NCI-H2171 treated with DMSO at 0.1 percent for 48 hours (cell line): ENCODE results near the gene PFKL.
"Not testable (repeated sequence)": the region's sequence is repeated elsewhere in the genome, so short reads cannot be mapped to it uniquely, and the experiment has no call there.

Experiments used
- DNase-seq: peaks from one replicate; lab custom pipeline; 2025; lab: John Stamatoyannopoulos, UW

Gene PFKL

GRCh38 chr21:44327603-44327974 lies 27.7 kb downstream of the PFKL start:
- no peak for DNase-seq

DNA sequence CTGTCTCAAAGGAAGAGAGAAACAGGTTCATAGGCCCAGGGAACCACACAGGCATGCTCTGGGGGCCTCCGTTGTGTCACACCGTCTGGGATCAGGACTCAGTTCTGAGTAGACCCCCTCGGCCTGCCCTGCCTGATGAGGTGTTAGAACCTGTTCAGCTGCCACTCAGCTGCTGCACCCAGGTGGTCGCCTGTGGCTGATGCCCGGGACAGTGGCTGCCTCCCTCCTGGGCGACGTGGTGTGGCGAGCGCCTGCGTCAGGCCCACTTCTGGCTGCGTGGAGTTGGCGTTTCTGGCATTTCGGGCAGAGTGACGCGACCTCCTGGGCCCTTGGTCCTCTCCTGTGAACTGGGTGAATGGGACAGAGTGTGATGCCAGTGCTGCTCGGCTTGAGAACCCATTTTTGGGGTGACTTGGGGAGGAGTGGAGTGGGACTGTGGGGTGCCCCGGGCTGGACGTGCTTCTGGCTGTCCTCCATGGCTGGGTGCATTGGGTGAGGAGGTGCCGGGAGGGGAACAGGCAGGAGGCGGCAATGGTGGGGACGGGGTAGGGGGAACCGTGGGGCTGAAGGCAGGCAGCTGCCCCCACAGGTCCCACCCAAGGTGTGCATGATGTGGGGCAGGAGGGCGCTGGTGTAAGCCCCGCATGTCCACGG lies 28.5 kb downstream of the PFKL start:
- no peak for DNase-seq

DNA sequence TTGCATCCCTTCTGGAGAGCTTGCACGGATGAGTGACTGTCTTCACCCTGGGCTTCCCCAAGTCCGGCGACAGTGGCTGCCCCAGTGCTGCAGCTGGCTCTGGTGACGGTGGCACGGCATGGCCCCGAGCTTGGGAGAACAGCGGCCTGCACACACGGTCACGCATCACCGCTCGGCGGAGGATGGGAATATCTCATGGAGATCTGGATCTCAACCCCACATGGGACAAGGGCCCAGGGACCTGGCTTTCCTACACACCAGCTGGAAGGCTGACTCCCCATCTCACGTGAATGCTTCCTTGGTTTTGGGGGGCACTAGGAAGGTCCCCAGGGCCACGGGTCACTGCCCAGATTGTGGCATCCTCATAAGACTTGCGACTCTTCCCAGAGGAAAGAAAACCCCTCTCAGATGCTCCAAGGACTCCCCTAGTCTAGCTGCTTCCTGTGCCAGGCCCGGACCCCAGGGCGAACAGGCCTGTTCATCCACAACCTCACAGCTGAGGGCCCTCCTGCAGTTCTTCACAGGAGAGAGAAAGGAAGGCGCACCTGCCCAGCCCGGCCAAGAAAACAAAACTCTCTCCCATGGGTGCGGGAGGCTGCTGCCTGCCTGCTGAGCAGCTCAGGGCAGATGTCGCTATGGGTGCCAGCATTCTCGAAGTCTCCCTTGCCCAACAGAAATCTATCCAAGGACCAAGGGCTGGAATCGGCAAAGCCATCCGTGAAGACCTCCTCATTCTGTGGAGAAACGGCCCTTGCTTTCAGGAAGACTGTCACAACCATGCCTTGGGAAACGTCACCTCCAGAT lies 29.4 kb downstream of the PFKL start:
- DNase-seq, result peak; percentile 26

- no peak for DNase-seq
Measured at GRCh38 chr21:44329971-44330681, 30.3 kb downstream of the PFKL start.

DNA sequence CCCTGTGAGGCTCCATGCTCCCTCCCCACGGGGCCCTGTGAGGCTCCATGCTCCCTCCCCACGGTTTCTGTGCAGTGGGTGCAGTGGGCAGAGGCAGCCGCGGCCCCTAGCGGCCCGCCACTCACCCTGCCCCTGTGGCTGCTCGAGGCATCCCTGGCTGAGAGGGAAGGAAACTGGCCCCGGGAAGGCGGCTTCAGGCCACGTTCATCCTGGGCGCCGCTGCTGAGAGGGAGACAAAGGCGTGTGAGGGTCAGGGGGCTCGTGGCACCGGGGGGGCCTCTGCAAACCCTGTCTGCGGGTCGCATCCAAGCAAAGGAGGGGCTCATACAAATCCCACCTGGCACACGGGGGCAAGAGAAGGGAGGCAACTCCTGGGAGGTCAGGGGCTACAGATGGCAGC lies 30.8 kb downstream of the PFKL start:
- DNase-seq, result no peak

DNA sequence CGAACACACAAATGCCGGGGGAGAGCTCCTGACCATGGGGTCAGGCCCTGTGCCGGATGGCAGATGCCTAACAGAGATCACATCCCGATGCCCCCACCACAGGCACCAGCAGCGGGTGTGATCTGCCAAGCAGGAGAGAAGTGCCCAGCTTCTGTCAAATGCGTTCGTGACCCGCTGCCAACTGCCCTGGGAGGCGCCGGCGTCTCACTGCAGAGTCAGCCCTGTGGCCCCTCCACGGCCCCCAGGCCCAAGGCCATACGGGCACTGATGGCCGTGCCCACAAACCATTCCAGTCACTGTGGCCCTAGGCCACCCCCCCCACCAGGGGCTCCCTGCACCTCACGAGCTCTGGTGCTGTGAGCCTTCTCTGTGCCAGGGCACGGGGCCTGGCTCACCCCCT lies 31.4 kb downstream of the PFKL start:
- no peak for DNase-seq

DNA sequence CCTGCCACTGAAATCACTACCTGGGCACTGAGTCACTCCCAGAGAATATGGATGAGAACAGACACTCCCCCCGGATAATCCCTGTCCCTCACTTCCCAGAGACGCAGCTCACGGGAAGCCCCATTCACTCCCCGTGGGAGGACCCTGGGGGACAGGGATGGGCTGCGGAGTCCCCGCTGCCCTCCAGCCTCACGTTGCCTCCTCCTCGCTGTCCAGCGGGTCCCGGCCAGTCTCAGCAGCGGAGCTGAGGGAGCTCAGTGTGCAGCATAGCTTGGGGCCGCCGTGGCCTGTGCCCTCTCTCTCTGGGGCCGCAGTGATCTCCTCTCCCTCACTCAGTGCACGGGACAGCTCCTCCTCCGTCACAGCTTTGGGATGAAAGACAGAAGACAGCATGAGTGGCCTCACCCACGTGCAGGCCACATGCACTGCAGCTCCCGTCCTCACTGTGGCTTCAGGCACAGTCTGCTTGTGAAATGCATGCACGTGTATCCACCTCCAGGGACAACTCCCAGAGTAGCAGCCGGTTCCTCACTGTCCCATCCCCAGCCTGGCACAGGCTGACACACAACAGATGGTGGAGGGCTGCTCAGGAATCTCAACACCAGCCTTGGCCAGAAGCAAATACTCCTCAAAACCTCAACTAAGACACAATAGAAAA lies 31.9 kb downstream of the PFKL start:
- peak; percentile 90 for DNase-seq

DNA sequence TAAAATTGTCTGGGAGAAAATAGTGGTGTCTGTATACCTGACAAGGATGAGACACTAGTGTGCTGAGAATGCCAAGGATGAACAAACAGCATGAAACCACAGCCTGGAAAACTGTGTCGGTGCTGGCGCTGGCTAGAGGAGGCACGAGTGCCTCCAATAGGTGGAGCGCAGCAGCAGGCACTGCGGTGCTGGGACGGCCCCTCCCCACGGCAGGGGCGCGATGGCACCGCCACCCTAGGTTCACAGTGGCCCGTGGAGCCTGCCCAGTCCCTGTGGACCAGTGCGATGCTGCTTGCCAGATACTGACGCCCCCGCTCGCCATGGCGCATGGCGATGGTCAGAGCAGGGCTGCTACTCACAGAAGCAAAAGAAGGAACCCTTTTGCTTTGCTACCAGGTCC lies 32.5 kb downstream of the PFKL start:
- DNase-seq, result no peak

GRCh38 chr21:44332965-44333364 lies 33.1 kb downstream of the PFKL start:
- DNase-seq, result no peak

- no peak for DNase-seq
Measured at GRCh38 chr21:44333509-44334328, 33.9 kb downstream of the PFKL start.

DNA sequence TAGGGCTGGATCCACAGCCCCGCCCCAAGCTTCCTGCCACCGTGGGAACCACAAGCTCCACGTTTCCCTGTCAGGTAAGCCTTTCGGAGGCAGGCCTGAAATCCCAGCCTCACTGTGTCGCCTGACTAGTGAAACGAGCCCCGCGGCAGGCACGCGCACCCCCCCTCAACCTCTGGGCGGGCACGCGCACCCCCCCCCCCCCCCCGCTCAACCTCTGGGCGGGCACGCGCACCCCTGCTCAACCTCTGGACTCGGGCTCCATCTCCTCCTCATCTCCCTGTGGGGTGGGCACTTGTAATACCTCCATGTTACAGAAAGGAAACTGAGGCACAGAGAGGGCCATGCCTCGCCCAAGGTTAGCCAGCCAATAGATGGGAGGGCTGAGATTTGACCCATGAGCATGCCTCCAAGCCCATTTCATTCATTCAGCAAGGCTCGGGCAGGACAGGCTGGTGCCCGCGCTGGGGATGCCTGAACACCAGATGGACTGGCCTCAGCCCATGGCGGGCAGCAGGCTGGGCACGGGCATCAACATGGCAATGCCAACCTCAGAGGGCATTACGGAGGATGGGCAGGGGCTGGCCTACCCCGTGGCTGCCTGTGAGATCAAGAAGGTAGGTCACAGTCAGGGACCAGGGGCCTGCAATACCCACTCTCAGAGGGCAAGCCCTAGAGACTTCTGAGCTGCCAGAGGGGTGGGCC lies 34.6 kb downstream of the PFKL start:
- DNase-seq, result no peak

- no peak for DNase-seq
Measured at GRCh38 chr21:44335266-44336059, 35.6 kb downstream of the PFKL start.

DNA sequence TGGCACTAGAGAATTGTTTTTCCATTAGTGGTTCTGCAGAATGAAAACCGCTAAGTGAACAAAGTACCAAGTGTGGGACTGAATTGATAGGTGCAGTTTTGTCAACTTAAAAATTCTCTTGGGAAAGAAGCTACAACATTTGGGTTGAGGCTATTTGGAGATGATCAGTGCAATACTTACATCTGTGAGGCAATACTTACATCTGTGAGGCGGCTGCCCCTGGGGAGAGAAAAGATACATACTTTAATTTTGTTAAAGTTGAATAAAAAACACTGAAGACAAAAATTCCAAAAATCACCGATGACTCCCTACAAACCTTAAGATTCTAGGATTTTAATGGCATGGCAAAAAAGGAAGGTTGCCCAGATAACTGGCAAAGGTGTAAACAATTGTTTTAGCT lies 37.6 kb downstream of the PFKL start:
- DNase-seq, result no peak

GRCh38 chr21:44337941-44338895 lies 38.4 kb downstream of the PFKL start:
- peak; percentile 57 for DNase-seq

GRCh38 chr21:44338971-44339910 lies 39.4 kb downstream of the PFKL start, which contains the start of gene CFAP410:
Gene CFAP410 (minus strand): TSS chr21:44339390. CDS start chr21:44339194, 196 bp downstream.
- DNase-seq, result peak; percentile 96

- not testable (repeated sequence) for DNase-seq
Measured at GRCh38 chr21:44341726-44342458, 42.0 kb downstream of the PFKL start.

DNA sequence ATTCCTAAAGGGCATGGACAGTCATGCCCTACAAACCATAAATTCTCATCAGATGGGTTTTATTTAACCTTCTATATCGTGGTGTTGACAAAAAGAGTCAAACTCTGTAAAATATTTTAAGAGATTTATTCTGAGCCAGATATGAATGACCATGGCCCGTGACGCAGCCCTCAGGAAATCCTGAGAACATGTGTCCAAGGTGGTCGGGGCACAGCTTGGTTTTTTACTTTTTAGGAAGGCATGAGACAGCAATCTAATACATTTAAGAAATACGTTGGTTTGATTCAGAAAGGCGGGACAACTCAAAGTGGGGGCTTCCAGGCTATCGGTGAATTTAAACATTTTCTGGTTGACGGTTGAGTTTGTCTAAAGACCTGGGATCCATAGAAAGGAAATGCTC lies 43.1 kb downstream of the PFKL start:
- not testable (repeated sequence) for DNase-seq
